Effector memory CD8-positive, alpha-beta T cell (primary cell): ENCODE results near the gene MYO16.
"Not testable (repeated sequence)": the region's sequence is repeated elsewhere in the genome, so short reads cannot be mapped to it uniquely, and the experiment has no call there.

Experiments
- ATAC-seq: fragments of 150-1000 bp; cut with Tn5 transposase; replicated peaks from 2 replicates; pipeline ENCODE4 v1.10.0; 2021; ENCODE audit warnings: mild to moderate bottlenecking, moderate library complexity
- DNase-seq, 3 experiments: peaks; one replicate each; pipeline ENCODE4 v3.0.0; 2021
- H3K27ac Mint-ChIP-seq, 2 donors: one replicate each; pipeline ENCODE4 v1.8.0; 2022; ENCODE audit warnings: mild to moderate bottlenecking in 2 of 2, mixed read lengths in 2 of 2, moderate library complexity in 2 of 2
- H3K27me3 Mint-ChIP-seq, 2 donors: one replicate each; pipeline ENCODE4 v1.8.0; 2022; ENCODE audit warnings: mixed read lengths in 2 of 2
- H3K36me3 Mint-ChIP-seq: one replicate; pipeline ENCODE4 v1.8.0; 2022; ENCODE audit warnings: mild to moderate bottlenecking, moderate library complexity, mixed read lengths; ENCODE audit not compliant: insufficient read depth
- H3K4me1 Mint-ChIP-seq, 2 donors: one replicate each; pipeline ENCODE4 v1.8.0; 2022; ENCODE audit warnings: low read depth in 2 of 2, mixed read lengths in 2 of 2
- H3K4me3 Mint-ChIP-seq, 2 donors: one replicate each; pipeline ENCODE4 v1.8.0; 2022; ENCODE audit warnings: mild to moderate bottlenecking in 2 of 2, mixed read lengths in 2 of 2, moderate library complexity in 2 of 2
- H3K9me3 Mint-ChIP-seq, 2 donors: one replicate each; pipeline ENCODE4 v1.8.0; 2022; ENCODE audit warnings: mixed read lengths in 2 of 2

MYO16 gene

DNA sequence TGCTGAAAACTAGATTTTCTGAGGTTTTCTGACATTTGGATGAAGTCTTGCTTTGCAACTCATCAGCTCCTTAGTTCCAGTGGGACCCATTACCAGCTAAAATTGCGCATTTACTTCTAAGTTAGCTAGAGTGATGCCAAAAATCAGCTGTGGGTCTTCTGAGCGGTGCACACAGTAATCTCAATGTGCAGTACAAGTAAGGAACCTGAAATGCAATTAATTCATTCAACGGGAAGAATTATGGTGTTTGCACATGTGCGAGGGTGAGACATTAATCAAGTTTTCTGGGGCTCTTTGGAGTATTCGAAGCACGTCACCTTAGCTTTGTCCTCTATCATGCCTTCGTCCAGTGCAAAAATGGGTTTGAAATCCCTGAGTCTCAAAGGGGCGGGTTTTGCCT lies 146.2 kb downstream of the MYO16 start:
- Mint-ChIP-seq H3K9me3 (peaks cover 5 to 7% of the 10 kb centered on the region in 2 donors), H3K4me1 (no peaks in the 10 kb centered on the region), H3K36me3 (no peaks in the 10 kb centered on the region), H3K4me3 (no peak overlapping the region), H3K27me3 (no peaks in the 10 kb centered on the region), H3K27ac (no peak overlapping the region)
- DNase-seq = no peak
- ATAC-seq = no peak

GRCh38 chr13:108776650-108777049 lies 147.2 kb downstream of the MYO16 start:
- Mint-ChIP-seq H3K4me1 (no peaks in the 10 kb centered on the region), H3K9me3 (peaks cover 5 to 7% of the 10 kb centered on the region in 2 donors), H3K27me3 (no peaks in the 10 kb centered on the region), H3K4me3 (no peak overlapping the region), H3K36me3 (no peaks in the 10 kb centered on the region), H3K27ac (no peak overlapping the region)
- DNase-seq = no peak
- no peak for ATAC-seq

- H3K4me3 Mint-ChIP-seq = no peak overlapping the region
- no peaks in the 10 kb centered on the region for H3K27me3 Mint-ChIP-seq
- H3K4me1 Mint-ChIP-seq = no peaks in the 10 kb centered on the region
- ATAC-seq (no peak), DNase-seq (no peak)
- no peaks in the 10 kb centered on the region for H3K36me3 Mint-ChIP-seq
- no peak overlapping the region for H3K27ac Mint-ChIP-seq
- H3K9me3 Mint-ChIP-seq = peaks cover 0 to 8% of the 10 kb centered on the region in 2 donors
These were observed 148.3 kb downstream of the MYO16 start for GRCh38 chr13:108777421-108778420.

DNA sequence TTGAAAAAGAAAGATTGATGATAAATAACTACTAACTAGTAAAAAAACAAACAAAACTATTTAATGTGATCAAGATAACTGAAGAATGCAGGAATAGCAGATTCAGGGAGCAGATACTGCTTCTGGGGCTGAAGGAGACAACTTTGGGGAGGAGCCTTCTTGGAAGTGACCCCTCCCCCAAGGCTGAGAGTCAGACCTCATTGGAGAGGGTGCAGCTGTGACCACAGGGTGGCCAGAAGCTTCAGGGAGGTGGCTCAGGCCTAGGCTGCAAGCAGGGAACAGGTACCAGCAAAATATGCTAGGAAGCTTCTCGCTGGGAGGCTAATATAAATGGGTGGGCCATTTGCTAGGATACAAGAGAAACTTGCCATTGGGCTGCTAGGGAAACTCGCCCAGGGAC lies 149.9 kb downstream of the MYO16 start:
- H3K27ac Mint-ChIP-seq = no peak overlapping the region
- ATAC-seq (no peak), DNase-seq (no peak)
- H3K4me1 Mint-ChIP-seq = no peaks in the 10 kb centered on the region
- peaks cover 0 to 10% of the 10 kb centered on the region in 2 donors for H3K9me3 Mint-ChIP-seq
- no peaks in the 10 kb centered on the region for H3K27me3 Mint-ChIP-seq
- no peak overlapping the region for H3K4me3 Mint-ChIP-seq
- no peaks in the 10 kb centered on the region for H3K36me3 Mint-ChIP-seq

DNA sequence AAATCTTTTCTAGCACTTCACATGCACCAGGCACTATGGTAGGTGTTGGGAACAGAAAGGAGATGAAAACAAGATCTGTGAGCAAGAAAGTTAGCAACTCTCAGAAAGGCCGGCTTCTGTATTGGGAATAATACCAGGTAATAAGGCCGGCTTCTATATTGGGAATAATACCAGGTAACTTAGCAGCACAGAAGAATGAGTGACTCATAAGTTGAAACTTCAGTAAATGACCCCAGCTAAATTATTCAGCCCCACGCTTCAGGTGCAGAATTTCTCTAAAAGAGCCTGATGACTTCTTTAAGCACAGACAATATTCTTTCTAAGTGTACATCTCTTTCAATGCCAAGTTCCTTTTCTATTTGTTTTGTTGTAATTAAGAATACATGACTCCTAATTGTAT lies 151.3 kb downstream of the MYO16 start:
- Mint-ChIP-seq H3K4me1 (no peaks in the 10 kb centered on the region), H3K36me3 (no peaks in the 10 kb centered on the region), H3K27me3 (no peaks in the 10 kb centered on the region), H3K4me3 (no peak overlapping the region), H3K27ac (no peak overlapping the region), H3K9me3 (peaks cover 0 to 11% of the 10 kb centered on the region in 2 donors)
- DNase-seq (no peak), ATAC-seq (no peak)

- no peaks in the 10 kb centered on the region for H3K27me3 Mint-ChIP-seq
- H3K4me1 Mint-ChIP-seq = no peaks in the 10 kb centered on the region
- no peak overlapping the region for H3K27ac Mint-ChIP-seq
These were observed 151.9 kb downstream of the MYO16 start for GRCh38 chr13:108781312-108781711.

DNA sequence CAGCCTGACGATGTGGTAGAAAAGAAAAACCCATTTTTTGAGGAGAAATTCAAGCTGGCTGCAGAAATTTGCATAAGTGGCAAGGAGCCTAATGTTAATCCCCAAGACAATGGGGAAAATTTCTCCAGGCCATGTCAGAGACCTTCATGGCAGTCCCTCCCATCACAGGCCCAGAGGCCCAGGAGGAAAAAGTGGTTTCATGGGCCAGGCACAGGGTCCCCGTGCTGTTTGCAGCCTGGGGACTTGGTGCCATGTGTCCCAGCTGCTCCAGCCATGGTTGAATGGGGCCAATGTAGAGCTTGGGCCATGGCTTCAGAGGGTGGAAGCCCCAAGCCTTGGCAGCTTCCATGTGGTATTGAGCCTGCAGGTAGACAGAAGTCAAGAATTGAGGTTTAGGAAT lies 153.1 kb downstream of the MYO16 start:
- H3K27me3 Mint-ChIP-seq, H3K36me3 Mint-ChIP-seq: not testable (repeated sequence)

More at GRCh38 chr13:108781312-108781711, 151.9 kb downstream of the MYO16 start:
- Mint-ChIP-seq H3K36me3 (no peaks in the 10 kb centered on the region), H3K9me3 (peaks cover 0 to 13% of the 10 kb centered on the region in 2 donors), H3K4me3 (no peak overlapping the region)
- DNase-seq (no peak), ATAC-seq (no peak)

GRCh38 chr13:108785844-108786243 lies 156.4 kb downstream of the MYO16 start:
- Mint-ChIP-seq H3K36me3 (no peaks in the 10 kb centered on the region), H3K27ac (no peak overlapping the region), H3K4me1 (no peaks in the 10 kb centered on the region), H3K27me3 (no peaks in the 10 kb centered on the region), H3K9me3 (peaks cover 7 to 8% of the 10 kb centered on the region in 2 donors), H3K4me3 (no peak overlapping the region)
- ATAC-seq (no peak), DNase-seq (no peak)

More for the DNA sequence above, 153.1 kb downstream of the MYO16 start:
- H3K27ac Mint-ChIP-seq, DNase-seq, H3K4me1 Mint-ChIP-seq, ATAC-seq, H3K4me3 Mint-ChIP-seq: not testable (repeated sequence)
- peaks cover 0 to 13% of the 10 kb centered on the region in 2 donors for H3K9me3 Mint-ChIP-seq

DNA sequence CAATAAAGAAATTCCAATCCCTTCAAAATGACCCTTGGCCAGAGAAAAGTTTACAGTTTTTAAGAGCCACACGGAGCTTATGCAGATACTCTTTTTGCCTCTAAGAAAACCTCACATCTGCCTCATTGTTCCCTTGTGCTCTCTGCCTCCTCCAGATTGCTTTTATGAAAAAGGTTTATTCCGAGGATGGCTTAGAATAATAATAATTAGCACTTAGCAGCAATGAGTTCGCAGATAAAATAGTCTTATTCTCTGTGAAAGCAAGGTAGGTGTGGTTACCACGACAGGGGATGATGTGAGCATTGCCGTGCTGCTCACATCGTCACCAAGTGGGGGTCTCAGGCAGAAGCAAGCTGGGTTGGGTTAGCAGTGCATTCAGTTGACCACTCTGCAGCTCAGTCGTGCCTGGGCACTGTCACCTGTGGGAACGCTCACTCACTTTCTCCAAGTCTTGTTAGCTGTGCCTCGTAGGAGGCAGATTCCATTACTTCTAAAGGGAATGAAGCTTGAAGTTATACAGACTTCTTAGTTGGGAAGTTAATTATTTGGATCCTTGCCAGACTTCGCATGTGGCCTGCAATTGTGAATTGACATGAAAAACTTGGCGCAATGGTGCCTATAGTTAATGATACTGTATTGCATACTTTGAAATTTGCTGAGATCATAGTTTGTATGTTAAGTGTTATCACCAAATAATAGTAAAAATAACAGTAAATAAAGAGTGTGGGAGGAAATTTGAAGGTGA lies 157.2 kb downstream of the MYO16 start:
- H3K9me3 Mint-ChIP-seq = peaks cover 7 to 8% of the 10 kb centered on the region in 2 donors
- ATAC-seq (no peak), DNase-seq (no peak)
- H3K4me1 Mint-ChIP-seq = no peaks in the 10 kb centered on the region
- no peaks in the 10 kb centered on the region for H3K27me3 Mint-ChIP-seq
- H3K36me3 Mint-ChIP-seq = no peaks in the 10 kb centered on the region
- H3K27ac Mint-ChIP-seq = no peak overlapping the region
- no peak overlapping the region for H3K4me3 Mint-ChIP-seq

- DNase-seq = no peak
- Mint-ChIP-seq H3K27ac (no peak overlapping the region), H3K4me3 (no peak overlapping the region), H3K9me3 (peaks cover 5 to 7% of the 10 kb centered on the region in 2 donors), H3K27me3 (no peaks in the 10 kb centered on the region), H3K36me3 (no peaks in the 10 kb centered on the region), H3K4me1 (no peaks in the 10 kb centered on the region)
- no peak for ATAC-seq
These were observed 158.4 kb downstream of the MYO16 start for GRCh38 chr13:108787700-108788414.

DNA sequence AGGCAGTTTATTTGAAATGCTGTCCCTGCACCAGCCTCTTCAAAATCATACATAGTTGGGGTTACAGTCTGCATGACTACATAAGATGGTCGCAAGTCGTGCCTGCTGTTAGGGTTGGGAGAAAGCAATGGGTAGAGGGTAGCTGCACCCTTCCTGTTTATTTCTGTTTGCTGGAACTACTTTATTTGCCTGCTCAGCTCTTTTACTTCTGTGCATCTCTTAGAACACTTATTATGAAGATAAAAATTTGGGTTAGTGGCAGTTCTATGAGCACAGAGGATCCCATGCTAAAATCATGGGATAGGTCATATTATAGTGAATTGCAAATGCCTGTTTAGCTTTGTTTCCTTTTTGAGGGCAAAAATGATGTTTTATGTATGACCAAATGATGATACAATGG lies 160.1 kb downstream of the MYO16 start:
- Mint-ChIP-seq H3K4me3 (no peak overlapping the region), H3K36me3 (no peaks in the 10 kb centered on the region), H3K9me3 (peaks cover 3 to 7% of the 10 kb centered on the region in 2 donors), H3K27me3 (no peaks in the 10 kb centered on the region), H3K4me1 (no peaks in the 10 kb centered on the region), H3K27ac (no peak overlapping the region)
- DNase-seq = no peak
- ATAC-seq = no peak

GRCh38 chr13:108795841-108796240 lies 166.4 kb downstream of the MYO16 start:
- no peak for ATAC-seq

GRCh38 chr13:108797354-108797753 lies 167.9 kb downstream of the MYO16 start:
- Mint-ChIP-seq H3K9me3 (peaks cover 6 to 13% of the 10 kb centered on the region in 2 donors), H3K27ac (no peak overlapping the region), H3K4me3 (no peak overlapping the region), H3K27me3 (no peaks in the 10 kb centered on the region), H3K4me1 (no peaks in the 10 kb centered on the region), H3K36me3 (peaks cover 3% of the 10 kb centered on the region)
- no peak for ATAC-seq
- no peak for DNase-seq

More at GRCh38 chr13:108795841-108796240, 166.4 kb downstream of the MYO16 start:
- no peak for DNase-seq
- H3K4me3 Mint-ChIP-seq = no peak overlapping the region
- no peaks in the 10 kb centered on the region for H3K4me1 Mint-ChIP-seq
- no peaks in the 10 kb centered on the region for H3K27me3 Mint-ChIP-seq
- peaks cover 3 to 8% of the 10 kb centered on the region in 2 donors for H3K9me3 Mint-ChIP-seq
- H3K27ac Mint-ChIP-seq = no peak overlapping the region
- H3K36me3 Mint-ChIP-seq = peaks cover 3% of the 10 kb centered on the region
